ENCODE data around the gene TNFAIP1. TPM values are rescaled to one million over a fixed set of nuclear protein-coding genes. Genes with fewer than 3 reads are reported as not detected.
A peak's percentile ranks its signal among the peaks of the same experiment; 100 is the strongest.

TNFAIP1 gene
- polyA plus RNA-seq, 2 of the 4 experiments (the other 2 are of a cell fraction): 38.8 to 68.3 TPM

DNA sequence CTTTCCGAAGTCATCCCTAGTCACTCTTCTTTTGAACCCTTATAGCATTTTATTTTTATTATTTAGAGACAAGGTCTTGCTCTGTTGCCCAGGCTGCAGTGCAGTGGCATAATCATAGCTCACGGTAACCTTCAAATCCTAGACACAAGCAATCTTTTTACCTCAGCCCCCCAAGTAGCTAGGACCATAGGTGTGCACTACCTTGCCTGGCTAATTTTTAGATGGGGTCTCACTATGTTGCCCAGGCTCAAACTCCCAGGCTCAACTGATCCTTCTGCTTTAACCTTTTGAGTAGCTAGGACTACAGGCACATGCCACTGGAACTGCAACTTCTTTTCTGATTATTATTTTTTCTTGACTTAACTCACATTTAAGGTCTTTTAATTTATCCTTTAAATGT, 49.6 kb upstream of the TNFAIP1 start (continued):
- TF ChIP-seq MAFK (IDR thresholded peaks at IDR 0.05; ENCODE audit: partially characterized antibody) (no peak), PHF8 (IDR thresholded peaks at IDR 0.05; ENCODE audit: borderline replicate concordance, low read depth) (no peak), E2F6 (IDR thresholded peaks at IDR 0.05; ENCODE audit: borderline replicate concordance, low read depth) (no peak), EP300 (IDR thresholded peaks at IDR 0.05) (no peak), NR3C1 (IDR thresholded peaks at IDR 0.05) (no peak), TP53 (CRISPR knock-in tag; IDR thresholded peaks at IDR 0.05) (no peak)

- 61% methylated on average over 2 of the region's 2 CpGs for WGBS (ENCODE audit: missing lambda C conversion rate)
- TF ChIP-seq, protein P1, sequence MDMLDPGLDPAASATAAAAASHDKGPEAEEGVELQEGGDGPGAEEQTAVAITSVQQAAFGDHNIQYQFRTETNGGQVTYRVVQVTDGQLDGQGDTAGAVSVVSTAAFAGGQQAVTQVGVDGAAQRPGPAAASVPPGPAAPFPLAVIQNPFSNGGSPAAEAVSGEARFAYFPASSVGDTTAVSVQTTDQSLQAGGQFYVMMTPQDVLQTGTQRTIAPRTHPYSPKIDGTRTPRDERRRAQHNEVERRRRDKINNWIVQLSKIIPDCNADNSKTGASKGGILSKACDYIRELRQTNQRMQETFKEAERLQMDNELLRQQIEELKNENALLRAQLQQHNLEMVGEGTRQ (IDR thresholded peaks at IDR 0.05): no peak
- TF ChIP-seq MAFK (IDR thresholded peaks at IDR 0.05; ENCODE audit: partially characterized antibody): peak; percentile 44
- ChIA-PET CTCF (interaction anchor here (0.9 to 2.1 kb wide), 4 partner anchors 9 to 39 kb away, joined by 3 to 11 read pairs (median 3); no protein-coding TSS in a partner anchor), POLR2A (no interaction called here)
- Histone ChIP-seq H3K4me2 (no peak overlapping the region), H3K4me3 (no peak overlapping the region), H3K4me1 (no peaks in the 10 kb centered on the region), H3K9me3 (no peaks in the 10 kb centered on the region), H3K27ac (no peak overlapping the region)
- no peak for FAIRE-seq
- DNase-seq (ENCODE audit: low read depth in 1 of 2, low spot score in 1 of 2): no peak
- ATAC-seq: no peak
Observed at GRCh38 chr17:28290703-28291102, 44.9 kb upstream of the TNFAIP1 start.

DNA sequence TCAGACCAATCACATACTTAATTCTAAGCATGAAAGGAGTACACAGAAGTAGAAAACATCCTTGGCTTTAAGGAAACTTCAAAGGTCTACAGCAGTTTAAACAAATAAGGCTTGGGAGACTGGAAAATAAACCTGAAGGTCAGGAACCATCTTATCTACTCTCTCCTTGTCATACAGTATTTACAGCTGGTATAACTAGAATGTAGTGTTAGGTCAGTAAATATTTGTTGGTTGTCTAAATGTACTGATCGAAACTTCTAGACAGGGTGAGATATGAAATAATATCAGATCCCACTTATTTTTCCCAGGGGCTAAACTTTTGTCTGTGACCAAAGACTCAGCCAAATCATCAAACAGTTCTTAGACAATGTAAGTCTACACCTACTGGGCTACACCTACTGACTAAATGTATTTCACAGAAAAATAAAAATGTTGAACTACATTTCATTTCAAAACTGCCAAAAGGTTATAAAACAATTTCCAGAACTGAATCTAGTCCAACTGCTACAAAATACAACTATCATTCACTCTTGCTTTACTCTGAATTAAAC, 43.7 kb upstream of the TNFAIP1 start:
- TF ChIP-seq EP300 (IDR thresholded peaks at IDR 0.05) (no peak), ZNF302 (CRISPR knock-in tag; IDR thresholded peaks at IDR 0.05) (no peak), HEYL (CRISPR knock-in tag; IDR thresholded peaks at IDR 0.05) (no peak), FOSB (CRISPR knock-in tag; IDR thresholded peaks at IDR 0.05) (no peak), CTCF (IDR thresholded peaks at IDR 0.05) (no peak), SMC3 (IDR thresholded peaks at IDR 0.05) (no peak), FOSL2 (IDR thresholded peaks at IDR 0.05) (no peak), FOSL2 (CRISPR knock-in tag; IDR thresholded peaks at IDR 0.05) (no peak), ZC3H11A (IDR thresholded peaks at IDR 0.05) (no peak), KDM1A (IDR thresholded peaks at IDR 0.05; ENCODE audit: low read depth) (no peak), TFCP2L1 (CRISPR knock-in tag; IDR thresholded peaks at IDR 0.05) (no peak), CBX2 (IDR thresholded peaks at IDR 0.05; ENCODE audit: borderline replicate concordance, low read depth) (no peak), HOXA7 (CRISPR knock-in tag; IDR thresholded peaks at IDR 0.05) (no peak), NR3C1 (IDR thresholded peaks at IDR 0.05) (no peak), HOXB5 (CRISPR knock-in tag; IDR thresholded peaks at IDR 0.05) (no peak), NFE2L2 (conservative IDR thresholded peaks at IDR 0.05; ENCODE audit: low read length) (no peak), EHF (CRISPR knock-in tag; IDR thresholded peaks at IDR 0.05) (no peak), HMGXB4 (CRISPR knock-in tag; IDR thresholded peaks at IDR 0.05; ENCODE audit: borderline replicate concordance) (no peak), CHD4 (IDR thresholded peaks at IDR 0.05; ENCODE audit: borderline replicate concordance) (no peak)
- TF ChIP-seq, protein P2, sequence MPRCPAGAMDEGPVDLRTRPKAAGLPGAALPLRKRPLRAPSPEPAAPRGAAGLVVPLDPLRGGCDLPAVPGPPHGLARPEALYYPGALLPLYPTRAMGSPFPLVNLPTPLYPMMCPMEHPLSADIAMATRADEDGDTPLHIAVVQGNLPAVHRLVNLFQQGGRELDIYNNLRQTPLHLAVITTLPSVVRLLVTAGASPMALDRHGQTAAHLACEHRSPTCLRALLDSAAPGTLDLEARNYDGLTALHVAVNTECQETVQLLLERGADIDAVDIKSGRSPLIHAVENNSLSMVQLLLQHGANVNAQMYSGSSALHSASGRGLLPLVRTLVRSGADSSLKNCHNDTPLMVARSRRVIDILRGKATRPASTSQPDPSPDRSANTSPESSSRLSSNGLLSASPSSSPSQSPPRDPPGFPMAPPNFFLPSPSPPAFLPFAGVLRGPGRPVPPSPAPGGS (IDR thresholded peaks at IDR 0.05): no peak
- TF ChIP-seq, protein P3, sequence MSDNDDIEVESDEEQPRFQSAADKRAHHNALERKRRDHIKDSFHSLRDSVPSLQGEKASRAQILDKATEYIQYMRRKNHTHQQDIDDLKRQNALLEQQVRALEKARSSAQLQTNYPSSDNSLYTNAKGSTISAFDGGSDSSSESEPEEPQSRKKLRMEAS (IDR thresholded peaks at IDR 0.05): no peak
- H3K9me3 ChIP-seq: no peaks in the 10 kb centered on the region
- FAIRE-seq (peak; percentile 63), DNase-seq (ENCODE audit: low read depth in 1 of 2, low spot score in 1 of 2) (no peak), ATAC-seq (no peak)
- 25% methylated on average over 1 of the region's 1 CpG for WGBS (ENCODE audit: missing lambda C conversion rate)
- ChIA-PET POLR2A (no interaction called here), CTCF (interaction anchor here (1.4 kb wide), 1 partner anchor 23 kb away, joined by 3 read pairs; no protein-coding TSS in a partner anchor)
- no peak overlapping the region for H3K4me3 ChIP-seq
- no peaks in the 10 kb centered on the region for H3K4me1 ChIP-seq
- H3K4me2 ChIP-seq: no peak overlapping the region
- H3K27ac ChIP-seq: no peak overlapping the region
